HG02571 (cell line): ENCODE measurements around the gene TMEM129.
A peak's percentile ranks its signal among the peaks of the same experiment; 100 is the strongest.
"Not testable (repeated sequence)": the region's sequence is repeated elsewhere in the genome, so short reads cannot be mapped to it uniquely, and the experiment has no call there.

ENCODE experiments used
- ATAC-seq: cut with Tn5 transposase; IDR thresholded peaks from one replicate; pipeline ENCODE4 v1.9.1; 2021; ENCODE audit warnings: mild to moderate bottlenecking, moderate library complexity; ENCODE audit not compliant: unreplicated experiment

Gene TMEM129

DNA sequence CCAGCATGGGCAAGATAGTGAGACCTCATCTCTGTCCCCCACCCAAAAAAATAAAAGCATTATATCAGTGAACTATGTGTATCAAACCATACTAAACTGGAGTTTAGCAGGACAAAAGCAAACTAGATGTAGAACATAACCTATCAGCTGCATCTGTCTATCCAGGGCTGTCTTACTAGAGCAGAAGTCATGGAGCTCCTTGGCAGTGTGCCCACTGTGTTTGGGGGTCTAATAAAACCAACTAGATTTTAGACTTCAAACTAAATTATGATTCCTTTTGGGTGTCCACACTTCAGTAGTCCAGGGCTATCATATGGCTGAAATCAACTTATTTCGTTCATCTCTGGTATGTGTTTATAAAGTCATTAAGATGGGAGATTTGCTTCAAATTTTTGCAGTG, 17.3 kb downstream of the TMEM129 start:
- no peak for ATAC-seq

DNA sequence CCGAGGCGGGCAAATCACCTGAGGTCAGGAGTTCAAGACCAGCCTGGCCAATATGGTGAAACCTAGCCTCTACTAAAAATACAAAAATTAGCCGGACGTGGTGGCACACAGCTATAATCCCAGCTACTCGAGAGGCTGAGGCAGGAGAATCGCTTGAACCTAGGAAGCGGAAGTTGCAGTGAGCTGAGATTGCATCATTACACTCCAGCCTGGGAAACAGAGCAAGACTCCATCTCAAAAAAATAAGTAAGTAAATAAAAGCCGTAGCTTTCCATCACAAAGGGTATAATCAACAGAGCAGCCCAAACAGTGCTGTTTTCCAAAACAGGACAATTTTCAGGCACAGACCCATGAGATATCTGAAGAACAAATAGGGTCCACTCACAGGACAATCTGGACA, 19.5 kb downstream of the TMEM129 start:
- not testable (repeated sequence) for ATAC-seq

DNA sequence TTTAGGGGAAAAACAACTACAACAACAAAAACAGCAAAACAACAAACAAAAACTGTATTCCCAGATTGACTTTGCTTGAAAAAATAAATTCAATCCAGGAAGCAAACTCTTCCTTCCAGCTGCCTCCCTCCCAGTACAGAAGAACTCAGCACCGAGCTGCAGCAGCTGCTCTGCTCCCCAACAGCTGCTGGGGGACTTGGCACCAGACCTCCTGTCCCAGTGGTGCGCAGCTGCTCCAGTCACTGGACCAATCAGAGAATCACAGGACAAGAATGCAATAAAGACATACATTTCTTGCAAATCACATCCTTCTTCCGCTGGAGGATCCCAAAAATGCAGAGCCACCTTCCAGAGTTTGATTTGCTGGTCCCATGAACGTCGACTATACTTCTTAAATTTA, 25.2 kb downstream of the TMEM129 start:
- no peak for ATAC-seq

DNA sequence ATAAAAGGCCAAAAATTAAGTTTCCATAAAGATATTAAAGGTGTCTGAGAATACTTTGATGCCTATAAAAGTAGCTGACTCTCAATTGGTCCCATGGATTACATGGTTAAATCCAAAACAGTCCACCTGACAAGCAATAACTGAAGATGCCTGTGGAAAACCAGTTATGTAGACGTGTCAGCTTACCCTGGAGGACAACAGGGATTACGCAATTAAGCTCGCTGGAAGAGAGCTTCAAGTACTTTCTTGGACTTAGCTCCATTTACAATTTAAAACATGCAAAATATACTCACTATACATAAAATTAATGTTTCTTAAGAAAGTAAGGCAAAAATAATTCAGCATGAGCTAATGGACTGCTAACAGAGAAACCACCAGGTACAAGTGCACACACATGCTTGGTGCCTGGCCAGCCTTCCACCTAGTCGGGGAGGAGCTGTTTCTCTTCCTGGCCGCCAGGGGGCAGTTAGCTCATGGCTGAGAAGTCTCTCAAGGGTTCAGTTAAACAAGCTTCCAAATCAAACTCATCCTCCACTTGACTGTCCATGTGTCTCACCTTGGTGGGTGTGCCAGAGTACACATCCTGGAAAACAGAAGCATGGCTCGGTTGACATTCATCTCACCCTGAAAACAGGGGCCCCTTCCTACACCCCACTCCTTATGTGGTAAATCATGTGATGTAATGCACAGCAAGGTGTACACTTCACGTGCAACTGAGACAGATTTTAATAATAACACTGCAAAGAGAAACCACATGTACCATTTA, 27.8 kb downstream of the TMEM129 start:
- peak; percentile 66 for ATAC-seq

DNA sequence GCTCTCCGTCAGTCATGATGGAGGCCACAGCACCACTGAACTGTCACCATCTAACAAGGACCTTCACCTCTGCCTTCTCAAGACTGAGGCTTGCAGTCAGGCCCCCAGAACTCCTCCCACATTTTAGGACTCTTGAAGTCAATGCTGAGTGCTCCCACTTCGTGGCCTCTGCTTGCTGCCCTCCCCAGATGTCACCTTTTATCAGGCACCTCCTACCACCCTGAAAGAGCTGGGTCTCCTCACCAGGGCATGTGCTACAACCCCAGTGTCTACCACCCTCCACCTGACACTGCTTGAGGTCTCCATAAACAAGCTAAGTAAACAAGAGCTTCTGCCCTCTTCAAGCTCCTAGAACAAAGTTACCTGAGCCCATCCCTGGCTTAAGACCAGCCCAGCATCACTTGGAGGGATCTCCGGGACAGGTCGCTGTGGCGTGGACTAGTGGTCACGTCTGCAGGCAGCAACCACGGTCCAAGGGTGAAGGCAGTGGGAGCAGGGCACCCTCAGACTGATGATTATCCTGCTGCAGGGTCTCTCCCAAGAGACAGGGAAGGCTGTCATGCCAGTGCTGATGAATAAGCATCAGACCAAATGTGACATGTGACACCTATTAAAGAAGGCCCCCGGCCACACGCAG, 29.3 kb downstream of the TMEM129 start:
- ATAC-seq, result no peak

DNA sequence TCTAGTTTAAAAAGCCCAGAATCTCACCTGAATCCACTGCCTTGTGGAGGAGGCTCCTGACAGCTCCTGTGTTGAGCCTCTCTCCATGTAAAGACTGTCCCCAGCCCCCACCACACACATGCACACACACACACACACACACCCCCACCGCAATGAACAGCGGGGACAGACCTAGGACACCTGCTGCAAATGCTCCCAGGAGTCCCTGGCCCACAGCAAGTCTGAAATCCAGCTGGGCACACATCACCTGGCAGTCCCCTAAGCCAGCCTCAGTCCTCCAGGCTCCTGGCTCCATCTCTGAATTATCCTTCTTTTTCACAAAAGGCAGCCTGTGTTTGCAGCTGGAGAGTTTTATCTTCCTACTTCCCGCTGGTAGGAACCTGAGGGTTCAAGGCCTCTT, 30.4 kb downstream of the TMEM129 start:
- ATAC-seq, result no peak

DNA sequence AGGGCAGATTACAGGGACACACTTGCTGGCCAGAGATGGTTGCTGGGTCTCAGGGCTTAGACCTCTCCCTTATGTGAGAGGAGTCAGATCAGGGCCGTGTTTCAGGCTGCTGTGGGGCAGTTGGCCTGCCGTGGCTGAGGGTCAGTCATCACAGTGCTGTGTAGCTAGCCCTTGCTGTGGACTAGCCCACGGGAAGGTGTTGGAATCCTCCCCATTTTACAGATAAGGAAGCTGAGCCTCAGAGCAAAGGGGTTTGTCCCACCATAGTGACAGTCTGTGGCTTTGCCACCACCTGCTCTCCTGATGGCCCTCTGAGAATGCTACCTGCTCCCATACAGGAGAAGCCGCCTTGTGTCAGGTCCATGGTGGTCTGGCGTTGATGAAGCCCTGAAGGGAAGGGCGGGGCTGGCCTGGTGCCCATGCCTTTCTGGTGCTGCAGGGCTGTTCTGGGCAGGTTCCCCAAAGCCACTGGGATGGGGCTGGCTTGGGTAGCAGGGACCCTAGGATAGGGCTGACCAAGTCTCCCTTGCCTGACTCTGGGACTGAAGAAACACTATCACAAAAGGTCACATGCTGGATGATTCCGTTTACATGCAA, 34.6 kb downstream of the TMEM129 start:
- ATAC-seq, result no peak

DNA sequence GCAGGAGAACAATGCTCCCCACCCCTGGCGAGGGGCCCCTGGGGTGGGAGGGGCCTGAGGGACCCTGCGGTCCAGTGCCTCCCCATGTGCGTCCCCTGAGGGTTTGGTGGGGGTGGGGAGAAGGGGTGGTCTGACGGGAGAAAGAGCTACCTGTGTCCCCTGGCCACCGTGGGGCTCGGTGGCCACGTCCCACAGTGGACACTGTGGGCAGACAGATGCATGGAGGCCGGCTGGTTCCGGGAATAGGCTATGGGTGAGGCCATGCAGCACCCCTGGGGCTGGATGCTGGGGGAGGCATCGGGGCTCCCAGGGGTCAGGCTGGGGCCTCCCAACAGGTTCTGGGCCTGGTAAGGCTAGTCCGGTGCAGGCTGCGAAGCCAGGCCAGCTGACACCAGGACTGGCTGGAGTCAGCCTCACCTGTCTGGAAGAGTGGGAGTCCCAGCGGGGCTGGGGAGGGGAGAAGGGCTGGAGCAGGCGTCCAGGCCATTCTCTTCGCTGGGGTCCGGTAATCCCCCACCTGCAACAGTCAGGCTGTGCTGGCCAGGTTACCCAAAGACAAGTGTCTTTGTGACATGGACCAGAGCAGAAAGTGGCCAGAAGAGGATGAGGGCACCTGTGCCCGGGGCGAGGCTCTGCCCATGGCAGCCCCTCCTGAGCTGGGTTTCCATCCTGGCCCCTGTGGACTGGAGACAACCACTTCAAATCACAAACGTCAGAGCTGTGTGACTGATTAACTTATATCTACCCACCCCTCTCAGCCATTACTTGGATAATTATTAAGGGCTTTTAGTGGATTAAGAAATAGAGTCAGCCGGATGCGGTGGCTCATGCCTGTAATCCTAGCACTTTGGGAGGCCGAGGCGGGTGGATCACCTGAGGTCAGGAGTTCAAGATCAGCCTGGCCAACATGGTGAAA, 35.6 kb downstream of the TMEM129 start:
- no peak for ATAC-seq

DNA sequence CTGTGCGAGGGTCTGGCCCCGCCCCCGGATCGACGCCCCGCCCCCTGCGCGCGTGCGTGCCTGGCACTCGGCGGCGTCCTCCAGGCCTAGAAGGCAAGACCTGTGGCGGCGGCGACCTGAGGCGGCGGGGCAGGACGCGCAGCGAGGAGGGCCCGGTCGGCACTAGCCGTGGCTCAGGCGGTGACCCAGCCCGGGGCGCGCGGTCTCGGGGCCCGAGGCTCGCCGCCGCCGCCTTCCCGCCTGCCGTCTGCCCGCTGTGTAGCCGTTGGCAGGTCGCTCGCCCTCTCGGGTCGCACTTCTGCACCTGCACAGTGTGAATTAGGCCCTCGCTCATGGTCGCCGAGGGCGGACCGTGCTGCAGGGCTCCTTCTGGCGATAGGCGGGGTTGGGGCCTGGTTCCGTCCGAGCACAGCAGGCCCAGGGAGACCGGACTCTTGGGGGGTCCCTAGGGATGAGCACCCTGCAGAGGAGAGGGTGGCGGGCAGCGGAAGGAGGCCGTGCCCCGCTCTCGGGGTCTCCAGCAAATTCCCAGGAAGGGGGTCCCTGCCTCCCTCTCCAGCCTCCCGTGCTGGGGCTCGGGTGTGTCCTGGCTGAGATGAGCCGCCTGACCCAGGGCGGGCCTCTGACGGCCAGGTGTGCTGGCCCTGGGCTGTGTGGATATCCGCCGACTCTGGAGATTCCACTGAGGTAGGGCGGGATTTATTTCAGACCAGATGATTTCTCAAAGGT, 36.5 kb downstream of the TMEM129 start:
- ATAC-seq, result peak; percentile 12

DNA sequence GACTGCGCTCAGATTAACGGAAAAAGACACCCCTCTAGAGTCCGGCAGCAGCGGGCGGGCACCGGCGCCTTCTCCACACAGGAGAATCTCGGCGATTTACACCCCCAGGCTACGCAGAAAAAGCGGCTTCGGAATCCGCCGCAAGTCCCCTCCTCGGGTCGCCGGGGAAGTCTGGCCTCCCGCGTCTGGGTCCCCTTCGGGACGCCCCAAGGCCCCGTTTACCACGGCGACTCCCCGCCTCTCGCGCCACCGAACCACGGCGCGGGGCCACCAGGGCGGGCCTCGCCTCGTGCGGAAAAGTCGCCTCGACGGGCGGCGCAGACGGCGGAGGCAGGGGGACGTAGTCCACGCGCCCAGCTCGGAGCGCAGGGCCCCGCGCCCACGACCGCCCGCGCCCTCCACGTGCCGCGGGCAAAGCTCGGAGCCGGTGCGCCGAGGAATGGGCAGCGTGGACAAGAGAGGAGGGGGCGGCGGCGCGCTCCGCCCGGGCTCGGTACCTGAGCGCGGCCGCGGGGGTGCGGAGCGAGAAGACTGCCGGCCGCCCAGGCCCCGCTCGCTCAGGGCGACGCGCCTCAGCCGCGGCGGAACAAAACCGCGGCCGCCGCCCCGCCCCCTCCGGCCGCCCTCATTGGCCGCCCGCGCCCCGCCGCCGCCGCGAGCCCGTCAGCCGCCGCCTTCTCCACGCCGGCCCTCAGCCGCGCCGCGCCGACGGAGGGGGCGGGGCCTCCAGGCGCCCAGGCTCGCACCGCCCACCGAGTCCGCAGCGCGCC, 37.2 kb downstream of the TMEM129 start, which contains the start of gene FAM53A:
Gene FAM53A, minus strand, starts transcription at position 578 of the 770 bp plus-strand sequence. CDS start 15,572 bp downstream, outside the sequence.
- peak; percentile 87 for ATAC-seq

DNA sequence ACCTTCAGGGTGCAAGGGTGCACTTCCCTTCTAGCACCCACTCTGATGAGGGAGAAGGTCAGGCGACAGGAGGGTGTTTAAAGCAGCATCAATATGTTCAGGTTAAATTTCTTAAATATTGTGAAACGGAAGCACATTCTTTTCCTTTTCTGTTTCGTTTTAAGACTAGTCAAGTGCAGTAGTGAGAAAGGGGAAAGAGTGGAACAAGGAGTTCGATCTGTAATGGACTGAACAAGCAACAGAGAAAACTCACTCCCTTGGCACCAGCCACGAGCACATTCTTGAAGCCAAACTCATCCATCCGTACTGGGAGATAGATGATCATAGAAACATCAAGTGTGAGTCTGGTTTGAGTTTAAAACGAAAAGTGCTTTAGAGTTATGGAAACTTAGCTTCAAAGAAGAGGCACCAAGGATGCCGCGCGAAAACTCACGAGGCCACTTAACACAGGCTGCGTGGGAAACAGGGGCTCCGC, 37.8 kb downstream of the TMEM129 start:
- no peak for ATAC-seq

DNA sequence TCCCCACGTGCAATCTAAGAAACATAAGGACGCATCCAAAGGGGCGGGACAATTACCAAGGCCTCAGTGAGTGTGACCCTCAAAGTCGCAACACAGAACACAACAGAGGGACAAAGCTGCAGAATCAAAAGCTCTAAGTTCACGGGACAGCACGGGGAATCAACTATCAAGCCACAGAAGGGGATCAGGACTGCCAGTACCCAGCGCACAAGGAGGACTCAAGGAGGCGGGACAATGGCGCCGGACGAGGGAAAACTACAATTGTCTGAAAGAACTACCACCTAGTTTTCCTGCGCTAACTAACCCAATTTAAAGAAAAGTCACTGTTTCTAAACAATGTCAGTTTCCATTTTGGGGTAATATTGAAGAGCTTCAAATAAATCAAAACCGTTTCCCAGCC, 38.3 kb downstream of the TMEM129 start:
- no peak for ATAC-seq

DNA sequence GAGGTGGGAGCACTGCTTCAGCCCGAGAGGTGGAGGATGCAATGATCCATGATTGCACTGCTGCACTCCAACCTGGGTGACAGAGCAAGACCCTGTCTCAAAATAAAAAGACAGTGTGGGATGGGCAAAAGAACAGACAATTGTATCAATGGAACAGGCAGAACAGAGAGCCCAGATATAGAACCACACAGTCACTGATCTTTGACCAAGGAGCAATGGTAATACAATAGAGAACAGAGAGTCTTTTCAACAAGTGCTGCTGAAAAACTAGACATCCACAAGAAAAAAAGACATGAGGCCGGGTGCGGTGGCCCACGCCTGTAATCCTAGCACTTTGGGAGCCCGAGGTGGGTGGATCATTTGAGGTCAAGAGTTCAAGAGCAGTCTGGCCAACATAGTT, 42.9 kb downstream of the TMEM129 start:
- ATAC-seq, result no peak

DNA sequence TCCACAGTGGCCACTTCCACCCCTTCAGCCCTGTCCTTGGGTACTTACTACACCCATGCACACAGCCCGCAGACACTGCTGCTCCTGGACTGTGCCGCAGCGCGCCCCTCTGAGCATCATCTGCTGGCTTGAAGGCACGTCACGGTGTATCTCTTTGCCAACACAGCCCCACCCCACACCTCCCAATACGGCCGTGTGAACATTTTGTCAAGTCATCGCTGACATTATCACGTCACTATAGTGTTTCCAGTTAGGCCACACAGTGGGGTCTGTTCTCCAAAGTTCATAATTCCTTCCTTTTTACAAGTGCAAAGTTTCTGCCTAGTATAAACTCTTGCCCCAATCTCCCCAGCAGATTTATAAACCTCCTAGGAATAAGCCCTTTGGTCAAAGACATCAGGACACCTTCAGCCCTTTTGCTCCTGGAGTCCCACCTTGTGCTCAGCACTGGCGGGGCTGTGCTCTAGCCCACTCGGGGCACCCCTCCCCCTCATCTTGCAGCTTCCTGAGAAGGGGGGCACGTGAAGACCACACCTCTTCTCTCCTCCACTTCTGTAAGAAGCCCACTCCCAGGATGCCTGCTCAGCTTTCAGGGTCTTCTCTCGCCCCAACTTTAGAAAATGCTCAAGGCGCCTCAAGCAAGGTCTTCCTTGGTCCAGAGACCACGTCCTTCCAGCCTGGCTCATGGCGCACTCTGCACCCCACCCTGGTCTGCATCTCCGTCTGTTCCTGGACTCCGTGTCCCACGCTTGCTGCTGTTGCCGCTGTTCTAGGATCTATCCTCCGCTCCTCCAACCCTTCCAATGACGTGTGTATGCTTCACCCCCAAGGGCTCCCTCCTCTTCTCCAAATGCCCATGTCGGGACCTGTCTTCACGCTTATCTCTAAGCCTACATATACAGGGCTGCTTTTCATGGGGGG, 44.3 kb downstream of the TMEM129 start:
- ATAC-seq, result no peak

DNA sequence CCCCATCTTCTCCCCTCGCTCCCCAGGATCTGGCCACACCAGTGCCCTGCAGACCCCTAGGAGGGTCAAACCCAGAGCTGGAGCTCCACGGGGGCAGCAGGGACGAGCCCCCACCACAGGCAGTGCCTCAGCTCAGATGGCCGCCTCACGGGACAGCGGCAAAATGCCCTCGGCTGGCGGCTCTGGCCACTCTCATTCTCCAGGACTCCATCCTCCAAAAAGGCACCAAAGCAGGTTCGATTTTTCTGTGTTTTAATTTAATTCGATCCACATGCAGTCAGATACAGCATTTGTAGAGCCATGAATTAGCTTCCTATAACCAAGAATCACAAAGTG, 45.4 kb downstream of the TMEM129 start:
- ATAC-seq, result no peak

DNA sequence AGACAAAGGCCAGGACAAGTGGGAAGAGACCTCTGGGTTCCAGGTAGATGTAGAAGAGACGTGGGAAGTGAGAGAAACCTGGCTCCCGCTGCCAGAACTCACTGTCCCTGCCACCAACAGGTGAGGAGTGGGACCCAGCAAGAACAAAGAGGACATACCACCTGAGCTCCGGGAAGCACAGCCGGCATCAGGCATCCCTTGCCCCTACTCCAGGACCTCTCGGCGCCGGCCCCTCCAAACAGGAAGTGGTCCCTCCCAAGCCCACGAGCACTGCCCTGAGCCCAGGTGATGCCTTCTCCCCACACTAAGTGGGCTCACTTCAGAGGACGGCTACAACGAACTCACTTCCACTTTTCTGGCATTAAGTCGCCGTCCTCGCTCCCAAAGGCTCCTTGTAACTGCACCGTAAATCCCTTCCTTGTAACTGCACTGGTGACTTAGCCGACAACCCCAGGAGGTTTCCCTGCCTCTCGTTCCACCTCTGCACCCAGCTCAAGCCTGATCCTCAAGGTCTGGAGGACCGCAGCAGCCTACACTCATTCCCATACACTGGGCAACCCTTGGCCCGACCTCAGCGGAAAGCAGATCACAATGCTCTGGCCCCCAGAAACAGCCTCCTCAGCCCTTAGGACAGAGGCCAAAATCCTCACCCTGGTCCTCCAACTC, 45.9 kb downstream of the TMEM129 start:
- ATAC-seq, result no peak

DNA sequence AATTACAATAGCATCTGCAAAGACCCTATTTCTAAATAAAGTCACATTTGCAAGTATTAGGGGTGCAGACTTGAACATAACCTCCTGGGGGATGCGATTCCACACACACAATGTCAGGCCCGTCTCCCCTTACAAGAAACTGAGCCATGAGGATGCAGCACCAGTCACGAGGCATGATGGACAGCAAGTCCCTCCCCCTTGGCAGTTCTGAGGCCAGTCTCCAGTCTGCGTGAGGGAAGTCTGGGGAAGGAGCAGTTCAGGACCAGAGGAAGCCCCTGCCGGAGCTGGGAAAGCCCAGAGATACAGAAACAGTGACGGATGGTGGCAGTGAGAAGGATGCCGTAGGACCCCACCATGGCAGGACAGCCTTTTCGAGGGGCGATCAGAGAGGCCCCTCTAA, 46.4 kb downstream of the TMEM129 start:
- ATAC-seq, result no peak

DNA sequence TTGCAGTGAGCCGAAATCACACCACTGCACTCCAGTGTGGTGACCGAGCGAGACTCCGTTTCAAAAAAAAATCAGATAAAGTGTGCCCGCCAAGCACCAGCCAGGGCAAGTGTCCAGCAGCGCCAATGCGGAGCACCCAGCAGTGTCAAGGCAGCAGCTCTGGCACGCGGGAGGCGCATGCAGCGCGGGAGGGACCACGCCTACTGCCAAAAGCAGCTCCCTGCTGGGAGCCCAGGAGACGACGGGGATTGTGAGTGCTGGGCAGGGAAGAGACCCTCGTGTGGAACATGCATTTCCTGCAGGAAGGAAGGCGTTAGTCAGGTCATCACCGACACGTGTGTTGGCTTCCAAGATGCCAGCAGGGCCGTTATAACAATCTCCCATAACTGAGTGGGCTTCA, 47.5 kb downstream of the TMEM129 start:
- ATAC-seq, result no peak
